Adrenal gland (tissue), 12 donors: ENCODE results near the gene SNAI3. TPM values are rescaled to one million over a fixed set of nuclear protein-coding genes. Genes with fewer than 3 reads are reported as not detected.

Experiments
- DNase-seq, 7 donors: peaks; one replicate each; pipeline ENCODE4 v3.0.0-alpha.2; 2019 to 2020
- H3K27ac ChIP-seq, 5 donors: fragments of 200-600 bp; sonication (generic) in 4 of 5; 1 replicate in 3 of 5; 2 replicates in 2 of 5; pipeline versions ENCODE4 v1.5.1 to v1.8.0; 2016 to 2020; ENCODE audit warnings: mild to moderate bottlenecking in 1 of 5
- H3K27me3 ChIP-seq: fragments of 200-600 bp; 2 replicates; pipeline ENCODE4 v1.8.0; 2021
- H3K36me3 ChIP-seq, 2 donors: fragments of 200-600 bp; replicated peaks in 1 of 2; 1 replicate in 1 of 2; 2 replicates in 1 of 2; pipeline versions ENCODE4 v1.5.1 to v1.8.0; 2018 to 2022
- H3K4me1 ChIP-seq, 2 donors: fragments of 200-600 bp; replicated peaks in 1 of 2; 1 replicate in 1 of 2; 2 replicates in 1 of 2; pipeline versions ENCODE4 v1.5.1 to v1.8.0; 2018 to 2021
- H3K4me3 ChIP-seq, 4 donors: fragments of 200-600 bp; sonication (generic) in 3 of 4; one replicate each; pipeline ENCODE4 v1.5.1; 2016 to 2018
- H3K9me3 ChIP-seq, 3 donors: fragments of 200-600 bp; sonication (generic) in 1 of 3; replicated peaks in 1 of 3; 1 replicate in 2 of 3; 2 replicates in 1 of 3; pipeline versions ENCODE4 v1.5.1 to v1.8.0; 2016 to 2021
- CTCF ChIP-seq, 6 experiments: fragments of 450-650 bp in 4 of 6; fragments of 200-600 bp in 2 of 6; sonication (generic) in 1 of 6; IDR thresholded peaks; 1 replicate in 5 of 6; 2 replicates in 1 of 6; pipeline versions ENCODE4 v1.5.1 to v1.8.0; 2016 to 2021; ENCODE audit warnings: antibody characterized with exemption in 6 of 6, mild to moderate bottlenecking in 2 of 6, moderate library complexity in 1 of 6
- POLR2A ChIP-seq, 2 donors: fragments of 450-650 bp; IDR thresholded peaks; one replicate each; pipeline ENCODE4 v1.6.1; 2017; ENCODE audit warnings: antibody characterized with exemption in 2 of 2, mild to moderate bottlenecking in 2 of 2, moderate library complexity in 1 of 2
- WGBS, 4 donors: extraction: QIAGEN DNeasy Blood & Tissue Kit in 2 of 4; methylation state at CpG; one replicate each; pipeline versions ENCODE4 v1.1.5 to v1.1.7; 2013 to 2017; 5-methylcytosine and 5-hydroxymethylcytosine counted together
- intact Hi-C, 2 donors: fragments of 100-400 bp; cut with DNase I; formaldehyde crosslinking; loops; one replicate each; pipeline versions ENCODE4 v1.14.1 to v1.15.0; 2022 to 2023
- polyA plus RNA-seq, 3 donors: library from polyadenylated mRNA; stranded (reverse); fragments of 200-250 nt in 2 of 3; fragments of 350-450 nt in 1 of 3; fragmentation: Illumina TruSeq in 1 of 3; extraction: RNeasy Lipid Tissue Mini Kit (QIAGEN cat#74804) in 1 of 3; gene quantifications; one replicate each; pipeline ENCODE4 v1.2.3, GENCODE V29; 2013 to 2014
- total RNA-seq, 9 donors: library from RNA; depleted of rRNA in 4 of 9; stranded (reverse); fragments of >200 nt in 4 of 9; fragments of 120-200 nt in 1 of 9; fragmentation: NEBNext Ultra II Directional in 1 of 9; extraction: Animal tissue kit (Norgen Biotek cat#: 25700) in 1 of 9; gene quantifications; one replicate each; pipeline versions ENCODE4 v1.1.0 to v1.2.4, GENCODE V29; 2013 to 2023
- donor health status: healthy with polysubstance abuse.
- donor health status: Bipolar disorder and iron deficiency.
- donor health status: DM: yes; HTN: yes; CAD: no.
- donor health status: DM: no; HTN: no; CAD: no.
- donor health status: DM: no; HTN: no; CAD: no.
- donor health status: DM: yes; HTN: yes; CAD: no.

SNAI3 gene
- total and polyA plus RNA-seq, 12 donors, result 0.06 to 2.1 (median 0.51) TPM; not detected in 2

GRCh38 chr16:88723911-88724310, 37.6 kb upstream of the SNAI3 start:
- Histone ChIP-seq H3K4me3 (no peak overlapping the region), H3K36me3 (peaks cover 0 to 80% of the 10 kb centered on the region in 2 donors), H3K9me3 (no peaks in the 10 kb centered on the region), H3K4me1 (no peaks in the 10 kb centered on the region), H3K27ac (no peak overlapping the region), H3K27me3 (no peaks in the 10 kb centered on the region)
- intact Hi-C loops, result no loop called here
- no peak for DNase-seq
- 92 to 96% (median 94%) methylated on average over 15 to 17 of the region's 17 CpGs for WGBS, 4 donors
- TF ChIP-seq CTCF (IDR thresholded peaks at IDR 0.05) (no peak), POLR2A (IDR thresholded peaks at IDR 0.05) (no peak)

- WGBS, 4 donors, result 83 to 95% (median 92%) methylated on average over 2 to 8 of the region's 8 CpGs
- intact Hi-C loops, result no loop called here
- Histone ChIP-seq H3K36me3 (peaks cover 0 to 82% of the 10 kb centered on the region in 2 donors), H3K4me3 (no peak overlapping the region), H3K9me3 (no peaks in the 10 kb centered on the region), H3K4me1 (no peaks in the 10 kb centered on the region), H3K27ac (no peak overlapping the region), H3K27me3 (no peaks in the 10 kb centered on the region)
- no peak for DNase-seq
- TF ChIP-seq POLR2A (IDR thresholded peaks at IDR 0.05), result no peak
- no peak for TF ChIP-seq CTCF (IDR thresholded peaks at IDR 0.05)
These were observed 37.2 kb upstream of the SNAI3 start for GRCh38 chr16:88723507-88723887.

- WGBS, 4 donors, result 87 to 96% (median 93%) methylated on average over 18 to 39 of the region's 39 CpGs
- Histone ChIP-seq H3K27ac (no peak overlapping the region), H3K27me3 (no peaks in the 10 kb centered on the region), H3K4me3 (no peak overlapping the region), H3K4me1 (no peaks in the 10 kb centered on the region), H3K9me3 (no peaks in the 10 kb centered on the region), H3K36me3 (peaks cover 0 to 87% of the 10 kb centered on the region in 2 donors)
- no peak for TF ChIP-seq CTCF (IDR thresholded peaks at IDR 0.05)
- intact Hi-C loops, result no loop called here
- DNase-seq, result no peak
These were observed 36.6 kb upstream of the SNAI3 start for GRCh38 chr16:88722784-88723506.

- WGBS, 4 donors, result 90 to 97% (median 95%) methylated on average over 30 to 61 of the region's 61 CpGs
- Histone ChIP-seq H3K27me3 (no peaks in the 10 kb centered on the region), H3K4me1 (no peaks in the 10 kb centered on the region), H3K4me3 (no peak overlapping the region), H3K36me3 (peaks cover 0 to 93% of the 10 kb centered on the region in 2 donors), H3K27ac (no peak overlapping the region), H3K9me3 (no peaks in the 10 kb centered on the region)
- no peak for TF ChIP-seq CTCF (IDR thresholded peaks at IDR 0.05)
- TF ChIP-seq POLR2A (IDR thresholded peaks at IDR 0.05), result no peak
- intact Hi-C loops, result no loop called here
- no peak for DNase-seq
These were observed 35.8 kb upstream of the SNAI3 start for GRCh38 chr16:88721815-88722755.
